ENCODE data around the gene NRCAM.

NRCAM gene

GRCh38 chr7:108181073-108181985 lies 274.9 kb downstream of the NRCAM start:
- no peak overlapping the region for H3K27ac ChIP-seq (ENCODE audit: low read length)

GRCh38 chr7:108178398-108178797 lies 277.8 kb downstream of the NRCAM start:
- no peak overlapping the region for H3K27ac ChIP-seq (ENCODE audit: low read length)
- H3K36me3 ChIP-seq (replicated peaks; ENCODE audit: insufficient read depth, low read length) = no peaks in the 10 kb centered on the region
- no peaks in the 10 kb centered on the region for H3K9me3 ChIP-seq (replicated peaks; ENCODE audit: insufficient read depth, low read length)
- H3K79me2 ChIP-seq (ENCODE audit: low read length) = no peaks in the 10 kb centered on the region
- DNase-seq = no peak
- no peak overlapping the region for H3K4me3 ChIP-seq (ENCODE audit: low read length)
- H3K4me1 ChIP-seq (ENCODE audit: low read length) = no peaks in the 10 kb centered on the region
- no peak for TF ChIP-seq EZH2phosphoT487 (IDR thresholded peaks at IDR 0.05; ENCODE audit: low read length)
- TF ChIP-seq CTCF (IDR thresholded peaks at IDR 0.05; ENCODE audit: low read length) = no peak
- TF ChIP-seq EZH2 (optimal IDR thresholded peaks at IDR 0.05; ENCODE audit: low read depth, low read length) = no peak
- no peaks in the 10 kb centered on the region for H3K9me2 ChIP-seq (replicated peaks; ENCODE audit: insufficient read depth, low read length)
- H2AFZ ChIP-seq (ENCODE audit: low read length) = no peak overlapping the region
- no peaks in the 10 kb centered on the region for H3F3A ChIP-seq (ENCODE audit: insufficient read depth, low read length)
- no peak overlapping the region for H3K4me2 ChIP-seq (ENCODE audit: low read depth, low read length)
- H4K20me1 ChIP-seq (ENCODE audit: insufficient read depth, low read length) = no peaks in the 10 kb centered on the region
- H3K9ac ChIP-seq (ENCODE audit: low read length) = no peak overlapping the region
- no peaks in the 10 kb centered on the region for H3K27me3 ChIP-seq (replicated peaks; ENCODE audit: insufficient read depth, low read length)

More at GRCh38 chr7:108181073-108181985, 274.9 kb downstream of the NRCAM start:
- H3K79me2 ChIP-seq (ENCODE audit: low read length) = no peaks in the 10 kb centered on the region
- H3K9me2 ChIP-seq (replicated peaks; ENCODE audit: insufficient read depth, low read length) = no peaks in the 10 kb centered on the region
- H3K27me3 ChIP-seq (replicated peaks; ENCODE audit: insufficient read depth, low read length) = no peaks in the 10 kb centered on the region
- no peak overlapping the region for H3K4me3 ChIP-seq (ENCODE audit: low read length)
- no peaks in the 10 kb centered on the region for H3K9me3 ChIP-seq (replicated peaks; ENCODE audit: insufficient read depth, low read length)
- no peaks in the 10 kb centered on the region for H4K20me1 ChIP-seq (ENCODE audit: insufficient read depth, low read length)
- DNase-seq = peak; percentile 58
- no peaks in the 10 kb centered on the region for H3F3A ChIP-seq (ENCODE audit: insufficient read depth, low read length)
- no peaks in the 10 kb centered on the region for H3K36me3 ChIP-seq (replicated peaks; ENCODE audit: insufficient read depth, low read length)
- H3K4me1 ChIP-seq (ENCODE audit: low read length) = no peaks in the 10 kb centered on the region
- TF ChIP-seq EZH2 (optimal IDR thresholded peaks at IDR 0.05; ENCODE audit: low read depth, low read length) (no peak), CTCF (IDR thresholded peaks at IDR 0.05; ENCODE audit: low read length) (peak; percentile 90), EZH2phosphoT487 (IDR thresholded peaks at IDR 0.05; ENCODE audit: low read length) (no peak)
- no peak overlapping the region for H2AFZ ChIP-seq (ENCODE audit: low read length)
- H3K4me2 ChIP-seq (ENCODE audit: low read depth, low read length) = no peak overlapping the region
- H3K9ac ChIP-seq (ENCODE audit: low read length) = no peak overlapping the region

GRCh38 chr7:108171164-108171563 lies 285.1 kb downstream of the NRCAM start:
- Histone ChIP-seq H3K4me2 (ENCODE audit: low read depth, low read length) (no peak overlapping the region), H3K4me1 (ENCODE audit: low read length) (no peaks in the 10 kb centered on the region), H2AFZ (ENCODE audit: low read length) (no peak overlapping the region), H3K27me3 (replicated peaks; ENCODE audit: insufficient read depth, low read length) (no peaks in the 10 kb centered on the region), H4K20me1 (ENCODE audit: insufficient read depth, low read length) (no peaks in the 10 kb centered on the region), H3K9me2 (replicated peaks; ENCODE audit: insufficient read depth, low read length) (no peaks in the 10 kb centered on the region), H3F3A (ENCODE audit: insufficient read depth, low read length) (no peaks in the 10 kb centered on the region), H3K36me3 (replicated peaks; ENCODE audit: insufficient read depth, low read length) (no peaks in the 10 kb centered on the region), H3K4me3 (ENCODE audit: low read length) (no peak overlapping the region), H3K27ac (ENCODE audit: low read length) (no peak overlapping the region), H3K9ac (ENCODE audit: low read length) (no peak overlapping the region), H3K9me3 (replicated peaks; ENCODE audit: insufficient read depth, low read length) (no peaks in the 10 kb centered on the region), H3K79me2 (ENCODE audit: low read length) (no peaks in the 10 kb centered on the region)
- TF ChIP-seq EZH2phosphoT487 (IDR thresholded peaks at IDR 0.05; ENCODE audit: low read length) (no peak), EZH2 (optimal IDR thresholded peaks at IDR 0.05; ENCODE audit: low read depth, low read length) (no peak), CTCF (IDR thresholded peaks at IDR 0.05; ENCODE audit: low read length) (no peak)
- no peak for DNase-seq

Measured in MM.1S (cell line).